SK-N-SH treated with all-trans-retinoic acid at 6 μM for 48 hours (cell line): Measurements from ENCODE around the gene GFRA1.

Experiments
- PATZ1 ChIP-seq: fragments of 250-450 bp; sonication (Bioruptor Pico); IDR thresholded peaks from 2 replicates; pipeline ENCODE4 v1.8.0; 2020; ENCODE audit warnings: mild to moderate bottlenecking, moderate library complexity, borderline replicate concordance
- ZC3H10 ChIP-seq: fragments of 250-450 bp; sonication (Bioruptor Pico); IDR thresholded peaks from 2 replicates; pipeline ENCODE4 v1.5.1; 2021; ENCODE audit warnings: mild to moderate bottlenecking, moderate library complexity
- ZFP30 ChIP-seq: fragments of 450-650 bp; formaldehyde crosslinking; IDR thresholded peaks from 2 replicates; pipeline ENCODE4 v1.5.0; 2022; ENCODE audit warnings: mild to moderate bottlenecking, moderate library complexity

DNA sequence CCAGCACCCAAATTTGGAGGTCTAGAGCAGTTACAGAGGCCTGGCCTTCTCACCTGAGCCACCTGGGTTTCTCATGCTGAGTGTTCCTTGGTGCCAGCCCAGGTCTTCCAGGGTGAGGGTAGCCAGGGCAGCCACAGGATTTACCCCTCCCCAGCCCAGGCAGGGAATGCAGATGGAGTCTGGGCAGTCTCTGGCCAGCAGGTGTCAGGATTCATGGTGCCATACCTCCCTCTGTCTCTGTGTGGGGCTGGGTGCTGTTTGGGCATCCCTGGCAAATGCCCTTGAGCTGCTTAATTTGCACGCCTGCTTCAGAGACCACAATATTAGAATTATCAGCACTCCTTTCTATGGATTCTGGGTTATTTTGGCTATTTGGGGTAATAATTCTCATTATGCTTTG lies 246.7 kb downstream of the GFRA1 start:
- TF ChIP-seq PATZ1 (no peak), ZC3H10 (CRISPR knock-in tag) (no peak), ZFP30 (CRISPR knock-in tag) (no peak)
